HG02623 (cell line): Measurements from ENCODE around the gene NUB1.

Experiments used
- ATAC-seq: cut with Tn5 transposase; IDR thresholded peaks from one replicate; pipeline ENCODE4 v1.9.1; 2021; ENCODE audit warnings: moderate library complexity; ENCODE audit not compliant: unreplicated experiment

The NUB1 gene

GRCh38 chr7:151374726-151375125 is 33.1 kb downstream of the NUB1 start:
- ATAC-seq, result no peak

DNA sequence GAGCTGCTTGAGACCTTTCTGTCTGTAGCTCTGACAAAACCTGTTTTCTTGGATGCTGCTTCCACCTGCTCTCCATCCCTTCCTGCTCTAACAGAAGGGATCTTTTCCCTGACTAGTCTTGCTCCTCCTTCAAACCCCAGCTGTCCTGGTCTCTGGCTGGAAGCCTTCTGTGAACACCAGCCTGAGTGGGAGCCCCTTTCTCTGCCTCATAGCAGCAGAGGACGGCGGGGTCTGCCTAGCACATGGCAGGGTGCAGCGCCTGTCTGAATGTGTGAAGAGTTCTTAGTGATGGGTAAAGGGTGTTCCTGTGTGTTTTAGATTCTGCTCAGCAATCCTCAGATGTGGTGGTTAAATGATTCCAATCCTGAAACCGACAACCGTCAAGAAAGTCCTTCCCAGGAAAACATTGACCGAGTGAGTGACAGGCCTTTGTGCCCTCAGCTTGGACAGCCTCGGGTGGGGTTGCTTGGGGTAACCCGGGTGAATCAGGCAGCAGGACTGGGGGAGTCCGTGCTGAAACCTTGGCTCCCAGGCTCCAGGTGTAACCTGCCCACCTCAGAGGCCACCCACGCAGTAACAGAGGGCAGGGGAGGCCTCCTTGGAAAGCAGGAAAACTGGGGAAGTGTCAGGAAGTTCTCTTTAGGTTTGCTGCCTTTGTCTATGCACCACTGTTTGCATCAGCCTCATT is 34.1 kb downstream of the NUB1 start:
- ATAC-seq, result no peak

DNA sequence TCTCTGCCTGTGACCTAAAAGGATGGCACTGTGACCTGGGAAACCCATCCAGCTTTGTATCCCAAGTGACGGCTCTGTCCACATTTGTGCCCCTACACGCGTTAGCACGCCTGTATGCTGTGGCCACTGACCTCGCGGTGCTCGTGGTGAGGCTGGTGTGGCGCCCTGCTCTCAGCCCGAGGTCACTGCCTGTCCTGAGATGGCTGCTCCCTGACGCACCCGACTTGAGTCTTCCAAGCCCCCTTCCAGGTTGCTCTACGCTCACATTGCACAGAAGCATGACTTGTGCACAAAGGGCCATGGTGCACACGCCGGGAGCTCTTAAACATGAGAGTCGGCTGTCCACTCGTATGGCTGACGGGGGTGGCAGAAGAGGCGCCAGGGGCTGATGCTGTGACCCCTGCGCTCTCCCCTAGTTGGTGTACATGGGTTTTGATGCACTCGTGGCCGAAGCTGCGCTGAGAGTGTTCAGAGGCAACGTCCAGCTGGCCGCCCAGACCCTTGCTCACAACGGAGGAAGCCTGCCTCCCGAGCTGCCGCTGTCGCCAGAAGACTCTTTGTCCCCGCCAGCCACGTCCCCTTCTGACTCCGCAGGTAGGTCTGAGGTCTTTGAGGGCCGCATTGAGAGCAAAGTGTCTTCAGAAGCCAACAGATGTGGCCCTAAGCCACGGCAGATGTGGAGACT is 34.7 kb downstream of the NUB1 start:
- no peak for ATAC-seq

GRCh38 chr7:151377406-151377805 is 35.8 kb downstream of the NUB1 start:
- no peak for ATAC-seq

GRCh38 chr7:151378011-151378410 is 36.4 kb downstream of the NUB1 start:
- no peak for ATAC-seq

- no peak for ATAC-seq
Observed at GRCh38 chr7:151378496-151379192, 37.0 kb downstream of the NUB1 start.

DNA sequence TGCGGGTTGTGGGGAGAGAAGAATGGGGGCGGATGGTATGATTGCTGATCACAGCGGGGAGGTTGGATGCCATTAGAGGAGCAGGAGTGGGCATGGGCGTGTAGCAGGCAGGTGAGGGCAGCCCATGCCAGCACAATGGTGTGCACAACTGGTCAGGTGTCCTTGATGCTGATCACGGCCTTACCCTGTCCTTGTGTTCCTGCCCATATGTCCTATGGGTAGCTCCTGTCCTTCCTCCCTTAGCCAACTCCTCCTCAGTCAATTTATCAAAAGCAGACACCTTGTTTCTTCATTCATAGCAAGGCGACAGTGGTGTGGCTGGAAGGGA is 37.5 kb downstream of the NUB1 start:
- ATAC-seq, result no peak

GRCh38 chr7:151379534-151380198 is 38.1 kb downstream of the NUB1 start:
- no peak for ATAC-seq

GRCh38 chr7:151380199-151381097 is 38.8 kb downstream of the NUB1 start:
- ATAC-seq, result no peak

DNA sequence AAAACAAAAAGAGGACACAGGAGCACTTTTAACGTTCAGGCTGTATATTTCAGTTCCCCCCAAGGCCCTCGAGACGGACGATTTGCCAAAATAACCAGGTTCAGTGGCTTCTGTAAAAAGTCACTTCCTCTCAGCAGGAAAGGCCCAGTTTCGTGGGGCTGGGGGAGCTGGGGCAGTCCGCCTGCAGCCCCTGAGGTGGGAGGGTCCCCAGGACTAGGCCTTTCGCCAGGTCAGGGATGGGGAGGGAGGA is 39.4 kb downstream of the NUB1 start:
- no peak for ATAC-seq

- ATAC-seq, result no peak
Observed at GRCh38 chr7:151381348-151382078, 39.9 kb downstream of the NUB1 start.

DNA sequence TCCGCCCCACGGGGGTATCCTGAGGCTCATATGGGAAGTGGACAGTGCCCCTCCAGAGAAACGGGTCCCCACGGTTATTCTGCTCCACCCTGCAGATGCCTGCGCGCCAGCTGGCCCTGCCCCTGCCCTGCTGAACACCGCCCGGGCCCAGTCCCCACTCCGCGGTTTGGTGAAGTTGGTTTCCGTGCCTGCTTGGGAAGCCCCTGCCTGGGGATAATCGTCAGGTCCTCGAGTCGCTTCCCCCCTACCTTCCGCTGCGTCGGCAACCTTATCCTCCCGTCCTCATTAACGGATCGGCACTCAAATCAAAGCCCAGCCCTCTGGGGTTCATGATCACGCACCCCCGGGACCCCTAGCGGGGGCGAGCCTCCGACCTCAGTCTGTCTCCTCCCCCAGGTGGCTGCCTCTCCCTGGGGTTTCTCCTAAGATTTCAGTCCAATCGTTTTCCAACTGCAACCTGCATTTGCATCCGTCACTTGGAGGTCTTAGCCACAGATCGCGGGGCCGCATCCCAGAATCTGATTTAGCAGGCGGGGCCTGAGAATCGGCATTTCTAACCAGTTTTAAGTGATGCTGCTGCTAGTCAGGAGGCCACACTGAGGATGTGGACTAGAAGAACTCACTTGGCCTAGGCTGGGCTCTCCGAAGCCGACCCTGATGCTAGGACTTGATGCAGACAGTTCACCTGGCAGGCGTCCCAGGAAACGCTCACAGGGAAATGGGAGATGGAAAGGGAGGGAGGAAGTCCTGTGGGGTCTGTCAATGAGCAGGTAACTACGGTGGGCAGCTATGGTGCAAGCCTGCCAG is 40.7 kb downstream of the NUB1 start:
- no peak for ATAC-seq

- no peak for ATAC-seq
Observed at GRCh38 chr7:151383638-151384351, 42.2 kb downstream of the NUB1 start.

GRCh38 chr7:151384352-151384697 is 42.7 kb downstream of the NUB1 start:
- no peak for ATAC-seq

- no peak for ATAC-seq
Observed at GRCh38 chr7:151384776-151385625, 43.4 kb downstream of the NUB1 start.

DNA sequence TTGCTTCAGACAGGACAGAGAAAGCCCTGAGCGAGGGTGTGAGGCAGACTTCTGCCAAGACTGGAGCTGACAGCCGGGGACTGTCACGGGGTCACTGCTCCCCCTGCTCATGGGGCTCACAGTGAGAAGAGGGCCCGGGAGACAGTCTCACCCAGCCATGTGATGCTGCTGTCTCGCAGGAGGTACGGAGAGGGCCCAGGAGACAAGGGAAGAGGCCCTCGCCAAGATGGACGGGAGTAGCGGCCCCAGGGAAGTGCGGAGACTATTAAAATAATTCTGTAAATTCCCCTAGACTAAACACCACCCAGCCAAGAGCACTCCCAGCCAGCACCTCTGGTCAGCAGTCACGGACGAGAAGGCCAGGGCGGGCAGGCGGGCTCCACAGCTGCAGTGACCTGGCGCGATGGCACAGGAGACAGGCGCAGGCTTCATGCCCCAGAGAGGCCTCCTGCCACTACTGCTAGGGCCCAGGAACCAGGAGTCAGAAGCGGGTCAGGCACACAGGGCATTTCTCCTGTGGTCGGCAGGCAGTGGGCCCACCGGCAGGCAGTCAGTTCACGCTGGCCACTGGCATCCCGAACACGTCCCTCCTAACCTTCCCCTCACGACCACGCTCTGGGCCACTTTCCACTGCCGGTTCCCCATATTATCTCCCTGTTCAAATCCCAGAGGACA is 44.2 kb downstream of the NUB1 start:
- no peak for ATAC-seq

DNA sequence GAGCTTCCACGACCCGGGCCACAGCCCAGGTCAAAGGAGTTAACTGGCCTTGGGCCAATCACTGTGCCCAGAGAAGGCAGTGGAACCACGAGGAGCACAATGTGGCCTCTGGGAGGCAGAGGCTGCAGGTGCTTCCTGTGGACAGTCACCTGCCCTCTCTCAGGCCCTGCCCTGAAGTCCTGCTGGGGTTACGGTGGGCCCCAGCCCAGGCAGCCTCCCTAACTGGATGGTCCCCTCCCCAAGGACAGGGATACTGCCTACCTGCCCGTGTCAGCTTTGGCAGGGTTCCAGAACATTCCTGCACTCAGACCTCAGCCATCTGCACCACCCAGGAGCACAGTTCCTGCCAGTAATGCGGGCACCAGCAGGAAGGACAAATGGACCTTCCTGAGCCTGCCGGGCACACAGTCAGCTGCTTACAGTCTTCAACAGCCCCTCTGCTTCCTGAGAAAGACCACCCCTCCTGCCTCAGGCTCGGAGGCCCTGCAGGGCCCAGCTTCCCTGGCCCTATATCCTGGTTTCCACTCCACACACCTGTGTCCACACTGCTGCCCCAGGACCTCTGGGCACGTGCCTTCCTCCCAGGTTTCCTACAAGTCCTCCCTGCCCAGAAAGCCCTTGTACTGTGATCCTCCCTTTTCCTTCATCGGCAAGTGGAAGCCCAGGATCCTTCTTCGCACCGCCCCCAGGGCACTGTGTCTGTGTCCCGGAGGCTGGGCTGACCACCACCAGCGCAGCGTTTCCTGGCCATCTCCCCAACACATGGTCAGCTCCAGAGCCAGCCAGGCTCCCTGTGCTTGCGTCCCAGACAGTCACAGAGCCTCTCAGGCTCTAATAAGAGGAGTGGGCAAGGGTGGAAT is 44.9 kb downstream of the NUB1 start:
- ATAC-seq, result no peak
